Measurements from ENCODE around the gene CER1. TPM values are rescaled to one million over a fixed set of nuclear protein-coding genes. Genes with fewer than 3 reads are reported as not detected.

The CER1 gene
- total RNA-seq, 2 donors from 2014 or later, result not detected

GRCh38 chr9:14674630-14675029 is 47.9 kb downstream of the CER1 start:
- no peak for DNase-seq (ENCODE audit: low spot score)
- intact Hi-C loops (cut with DNase I), result no loop called here

GRCh38 chr9:14671377-14671776 is 51.2 kb downstream of the CER1 start:
- intact Hi-C loops (cut with DNase I), result no loop called here
- no peak for DNase-seq (ENCODE audit: low spot score)

- intact Hi-C loops (cut with DNase I), result no loop called here
- no peak for DNase-seq (ENCODE audit: low spot score)
These were observed 51.8 kb downstream of the CER1 start for GRCh38 chr9:14670718-14671117.

Other genes with a start within 250 kb of the CER1 start
- 10 to 100 TPM; 13.9 to 16.3 TPM for gene ZDHHC21, start 29.3 kb downstream of the CER1 start, total RNA-seq
- 1 to 10 TPM; 3.3 to 6.8 TPM for gene FREM1, start 187.7 kb upstream of the CER1 start, total RNA-seq